GM12878 (cell line): ENCODE measurements around the gene CALHM3. TPM values are rescaled to one million over a fixed set of nuclear protein-coding genes. Genes with fewer than 3 reads are reported as not detected.

Experiments used
- BCLAF1 ChIP-seq: fragments of 450-650 bp; IDR thresholded peaks from 2 replicates; pipeline ENCODE4 v1.6.1; 2017; ENCODE audit warnings: antibody characterized with exemption, mild to moderate bottlenecking, moderate library complexity
- CBX5 ChIP-seq: sonication (generic); IDR thresholded peaks from 2 replicates; pipeline ENCODE4 v1.6.1; 2016; ENCODE audit warnings: low read depth, moderate library complexity, mild to moderate bottlenecking, inconsistent platforms
- MTA3 ChIP-seq: IDR thresholded peaks from 2 replicates; pipeline ENCODE4 v1.6.1; 2012; ENCODE audit warnings: low read length, inconsistent platforms, borderline replicate concordance
- NR2C1 ChIP-seq: fragments of 450-650 bp; IDR thresholded peaks from 2 replicates; pipeline ENCODE4 v1.6.1; 2017; ENCODE audit warnings: antibody characterized with exemption, mild to moderate bottlenecking, moderate library complexity
- TAF1 ChIP-seq: IDR thresholded peaks from 2 replicates; pipeline ENCODE4 v1.6.1; 2011; ENCODE audit warnings: mild to moderate bottlenecking, low read depth, low read length, borderline replicate concordance
- polyA plus RNA-seq, 11 experiments: library from polyadenylated mRNA; depleted of rRNA in 4 of 11; unstranded in 6 of 11; stranded (reverse) in 5 of 11; fragments of >200 nt; fragmentation: Nextera tagmentation in 4 of 11; fragmentation: Illumina TruSeq in 1 of 11; extraction: Ambion mirVana in 4 of 11; extraction: Trizol in 1 of 11; gene quantifications; 1 replicate in 1 of 11; 2 replicates in 10 of 11; pipeline versions ENCODE4 v1.2.1 to v1.2.3, GENCODE V29; 2011 to 2016; ENCODE audit warnings: inconsistent platforms in 2 of 11, missing spikeins in 2 of 11, low read depth in 1 of 11
- total RNA-seq, 4 experiments: library from RNA; depleted of rRNA in 3 of 4; stranded (reverse); fragments of >200 nt in 3 of 4; fragmentation: Illumina TruSeq in 1 of 4; extraction: Trizol in 1 of 4; gene quantifications; 2 replicates each; pipeline versions ENCODE4 v1.2.1 to v1.2.3, GENCODE V29; 2013 to 2021
- TF ChIP-seq, protein P1 (sequence below): fragments of 450-650 bp; IDR thresholded peaks from 2 replicates; pipeline ENCODE4 v1.6.1; 2017; ENCODE audit warnings: mild to moderate bottlenecking, moderate library complexity
- TF ChIP-seq, protein P2 (sequence below): IDR thresholded peaks from 2 replicates; pipeline ENCODE4 v1.6.1; 2011; ENCODE audit warnings: borderline replicate concordance, low read depth, mild to moderate bottlenecking, moderate library complexity, mixed read lengths, low read length; ENCODE audit not compliant: insufficient read depth; ENCODE audit errors: extremely low read length

CALHM3 gene
- total and polyA plus RNA-seq, 10 of the 15 experiments (the other 5 are each of a cell fraction or from before 2014, with no cell fraction given) = 0.03 to 0.42 (median 0.11) TPM; not detected in 5

DNA sequence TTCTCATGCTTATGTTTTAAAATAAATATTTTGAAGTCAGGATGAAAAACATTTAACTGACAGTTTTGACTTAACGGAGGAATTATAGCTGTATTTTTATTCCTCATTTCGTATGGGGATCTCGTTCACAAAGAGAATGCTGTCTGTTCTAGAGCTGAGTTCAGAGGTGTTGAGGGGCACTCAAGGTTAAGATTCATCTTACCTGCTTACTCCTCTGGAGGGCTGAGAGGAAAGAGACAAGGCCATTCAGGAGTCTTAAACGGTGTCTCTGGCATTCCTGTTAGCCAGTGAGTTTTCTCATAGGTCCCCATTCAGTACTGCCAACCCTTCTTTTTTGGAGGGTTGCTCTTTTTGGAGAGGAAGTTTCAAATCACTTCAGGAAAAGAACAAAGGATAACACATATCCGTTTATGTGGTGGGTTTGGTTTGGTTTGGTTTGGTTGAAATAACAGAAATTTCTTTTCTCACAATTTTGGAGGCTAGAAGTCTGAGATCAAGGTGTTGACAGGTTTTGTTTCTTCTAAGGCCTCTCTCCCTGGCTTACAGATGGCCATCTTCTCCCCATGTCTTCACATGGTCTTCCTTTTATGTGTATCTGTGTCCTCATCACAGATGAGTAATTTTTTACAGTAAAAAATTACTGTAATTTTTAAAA is 49.9 kb downstream of the CALHM3 start (continued):
- TF ChIP-seq, protein P1, sequence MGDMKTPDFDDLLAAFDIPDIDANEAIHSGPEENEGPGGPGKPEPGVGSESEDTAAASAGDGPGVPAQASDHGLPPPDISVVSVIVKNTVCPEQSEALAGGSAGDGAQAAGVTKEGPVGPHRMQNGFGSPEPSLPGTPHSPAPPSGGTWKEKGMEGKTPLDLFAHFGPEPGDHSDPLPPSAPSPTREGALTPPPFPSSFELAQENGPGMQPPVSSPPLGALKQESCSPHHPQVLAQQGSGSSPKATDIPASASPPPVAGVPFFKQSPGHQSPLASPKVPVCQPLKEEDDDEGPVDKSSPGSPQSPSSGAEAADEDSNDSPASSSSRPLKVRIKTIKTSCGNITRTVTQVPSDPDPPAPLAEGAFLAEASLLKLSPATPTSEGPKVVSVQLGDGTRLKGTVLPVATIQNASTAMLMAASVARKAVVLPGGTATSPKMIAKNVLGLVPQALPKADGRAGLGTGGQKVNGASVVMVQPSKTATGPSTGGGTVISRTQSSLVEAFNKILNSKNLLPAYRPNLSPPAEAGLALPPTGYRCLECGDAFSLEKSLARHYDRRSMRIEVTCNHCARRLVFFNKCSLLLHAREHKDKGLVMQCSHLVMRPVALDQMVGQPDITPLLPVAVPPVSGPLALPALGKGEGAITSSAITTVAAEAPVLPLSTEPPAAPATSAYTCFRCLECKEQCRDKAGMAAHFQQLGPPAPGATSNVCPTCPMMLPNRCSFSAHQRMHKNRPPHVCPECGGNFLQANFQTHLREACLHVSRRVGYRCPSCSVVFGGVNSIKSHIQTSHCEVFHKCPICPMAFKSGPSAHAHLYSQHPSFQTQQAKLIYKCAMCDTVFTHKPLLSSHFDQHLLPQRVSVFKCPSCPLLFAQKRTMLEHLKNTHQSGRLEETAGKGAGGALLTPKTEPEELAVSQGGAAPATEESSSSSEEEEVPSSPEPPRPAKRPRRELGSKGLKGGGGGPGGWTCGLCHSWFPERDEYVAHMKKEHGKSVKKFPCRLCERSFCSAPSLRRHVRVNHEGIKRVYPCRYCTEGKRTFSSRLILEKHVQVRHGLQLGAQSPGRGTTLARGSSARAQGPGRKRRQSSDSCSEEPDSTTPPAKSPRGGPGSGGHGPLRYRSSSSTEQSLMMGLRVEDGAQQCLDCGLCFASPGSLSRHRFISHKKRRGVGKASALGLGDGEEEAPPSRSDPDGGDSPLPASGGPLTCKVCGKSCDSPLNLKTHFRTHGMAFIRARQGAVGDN = no peak
- TF ChIP-seq, protein P2, sequence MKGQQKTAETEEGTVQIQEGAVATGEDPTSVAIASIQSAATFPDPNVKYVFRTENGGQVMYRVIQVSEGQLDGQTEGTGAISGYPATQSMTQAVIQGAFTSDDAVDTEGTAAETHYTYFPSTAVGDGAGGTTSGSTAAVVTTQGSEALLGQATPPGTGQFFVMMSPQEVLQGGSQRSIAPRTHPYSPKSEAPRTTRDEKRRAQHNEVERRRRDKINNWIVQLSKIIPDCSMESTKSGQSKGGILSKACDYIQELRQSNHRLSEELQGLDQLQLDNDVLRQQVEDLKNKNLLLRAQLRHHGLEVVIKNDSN = no peak
- no peak for TF ChIP-seq TAF1
- no peak for TF ChIP-seq BCLAF1
- no peak for TF ChIP-seq NR2C1
- TF ChIP-seq MTA3 = no peak
- TF ChIP-seq CBX5 = no peak
- TF ChIP-seq, all 136 proteins: peak for 0
